ENCODE results near the gene ITFG2.

The ITFG2 gene

DNA sequence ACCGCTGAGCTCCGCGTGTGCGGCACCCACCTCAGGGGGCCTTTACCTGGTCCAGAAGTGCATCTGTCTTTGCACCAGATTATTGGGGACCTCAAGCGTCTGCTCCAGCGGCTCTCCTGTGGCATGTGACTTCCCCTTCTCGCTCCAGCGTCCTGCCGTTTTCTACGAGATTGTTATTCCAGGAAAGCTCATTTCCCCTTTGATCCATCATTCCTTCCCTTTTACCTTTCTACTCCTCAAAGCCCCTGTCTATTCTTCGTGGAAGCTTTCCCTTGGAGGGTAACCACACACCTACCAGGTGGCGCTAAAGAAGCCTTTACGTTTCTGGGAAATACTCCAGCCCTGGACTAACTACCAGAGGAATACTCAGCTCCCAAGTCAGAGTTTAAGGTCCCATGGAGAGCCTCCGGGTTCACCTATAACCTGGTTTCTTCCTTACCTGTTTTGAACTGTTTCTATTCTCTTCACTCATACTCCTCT lies 16.2 kb upstream of the ITFG2 start:
- WGBS = 14% methylated on average over 14 of the region's 14 CpGs
- H3K27ac ChIP-seq (ENCODE audit: low read depth, low read length) = no peak overlapping the region
- peaks cover 12% of the 10 kb centered on the region for H3K27me3 ChIP-seq (ENCODE audit: insufficient read depth, low read length)
- H3K4me3 ChIP-seq (ENCODE audit: low read length) = peak overlapping the region; percentile 76
- no peaks in the 10 kb centered on the region; the same call in 1 of the 2 replicates for H3K4me1 ChIP-seq (ENCODE audit: insufficient read depth, low read length)
- H3K9me3 ChIP-seq (ENCODE audit: insufficient read depth, low read depth, low read length) = no peaks in the 10 kb centered on the region
- peaks cover 49% of the 10 kb centered on the region for H3K36me3 ChIP-seq (ENCODE audit: insufficient read depth, low read length)
- peak overlapping the region; percentile 78 for H3K9ac ChIP-seq (ENCODE audit: low read depth, low read length)

DNA sequence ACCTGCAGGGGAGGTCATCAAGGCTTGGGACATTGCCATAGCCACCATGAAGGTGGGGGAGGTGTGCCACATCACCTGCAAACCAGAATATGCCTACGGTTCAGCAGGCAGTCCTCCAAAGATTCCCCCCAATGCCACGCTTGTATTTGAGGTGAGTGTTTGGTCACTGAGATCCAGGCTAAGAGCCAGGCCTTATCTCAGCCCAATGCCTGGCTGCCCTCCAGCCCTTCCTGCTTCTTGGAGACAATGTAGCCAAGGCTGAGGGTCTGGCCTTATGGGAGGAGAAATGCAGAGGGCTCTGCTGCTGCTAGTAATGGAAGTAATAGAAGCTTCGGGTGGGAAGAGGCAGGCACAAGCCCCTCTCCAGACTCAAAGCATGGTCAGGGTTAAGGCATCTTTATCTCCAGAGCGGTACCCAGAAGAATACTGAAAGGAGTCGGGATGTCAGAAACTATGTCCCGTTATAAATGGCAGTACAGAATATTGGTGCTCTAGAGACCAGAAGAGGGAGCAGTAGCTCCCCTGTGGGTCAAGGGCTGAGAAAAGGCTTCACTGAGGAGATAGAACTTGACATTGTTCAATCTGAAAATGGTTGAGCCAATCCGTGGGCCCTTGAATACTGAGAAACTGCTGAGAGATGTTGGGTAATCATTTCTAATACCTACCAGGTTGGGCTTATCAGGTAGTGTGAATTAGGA lies 14.6 kb upstream of the ITFG2 start:
- H3K27me3 ChIP-seq (ENCODE audit: insufficient read depth, low read length) = peaks cover 12% of the 10 kb centered on the region
- no peak overlapping the region for H3K4me3 ChIP-seq (ENCODE audit: low read length)
- no peaks in the 10 kb centered on the region; the same call in 1 of the 2 replicates for H3K4me1 ChIP-seq (ENCODE audit: insufficient read depth, low read length)
- no peak overlapping the region for H3K9ac ChIP-seq (ENCODE audit: low read depth, low read length)
- WGBS = 95% methylated on average over 7 of the region's 7 CpGs
- no peak overlapping the region for H3K27ac ChIP-seq (ENCODE audit: low read depth, low read length)
- no peaks in the 10 kb centered on the region for H3K9me3 ChIP-seq (ENCODE audit: insufficient read depth, low read depth, low read length)
- H3K36me3 ChIP-seq (ENCODE audit: insufficient read depth, low read length) = peaks cover 65% of the 10 kb centered on the region

DNA sequence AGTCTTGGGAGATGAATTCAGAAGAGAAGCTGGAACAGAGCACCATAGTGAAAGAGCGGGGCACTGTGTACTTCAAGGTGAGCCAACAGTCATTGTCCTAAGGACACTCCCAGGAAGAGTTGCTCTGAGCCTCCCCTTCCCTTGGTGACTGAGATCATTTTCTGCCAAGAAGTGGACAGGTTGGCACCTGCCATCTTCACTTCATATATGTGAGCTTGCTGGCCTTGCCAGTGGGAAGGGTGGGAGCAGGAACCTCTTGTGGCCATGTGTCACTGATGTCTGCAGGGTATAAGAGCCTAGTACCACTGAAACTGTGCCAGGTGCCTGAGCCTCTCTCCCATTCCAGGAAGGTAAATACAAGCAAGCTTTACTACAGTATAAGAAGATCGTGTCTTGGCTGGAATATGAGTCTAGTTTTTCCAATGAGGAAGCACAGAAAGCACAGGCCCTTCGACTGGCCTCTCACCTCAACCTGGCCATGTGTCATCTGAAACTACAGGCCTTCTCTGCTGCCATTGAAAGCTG lies 12.4 kb upstream of the ITFG2 start:
- H3K9me3 ChIP-seq (ENCODE audit: insufficient read depth, low read depth, low read length) = no peaks in the 10 kb centered on the region
- 96% methylated on average over 3 of the region's 3 CpGs for WGBS
- H3K36me3 ChIP-seq (ENCODE audit: insufficient read depth, low read length) = peaks cover 87% of the 10 kb centered on the region
- no peak overlapping the region for H3K4me3 ChIP-seq (ENCODE audit: low read length)
- no peak overlapping the region for H3K9ac ChIP-seq (ENCODE audit: low read depth, low read length)
- H3K4me1 ChIP-seq (ENCODE audit: insufficient read depth, low read length) = no peaks in the 10 kb centered on the region
- H3K27ac ChIP-seq (ENCODE audit: low read depth, low read length) = no peak overlapping the region
- no peaks in the 10 kb centered on the region for H3K27me3 ChIP-seq (ENCODE audit: insufficient read depth, low read length)

DNA sequence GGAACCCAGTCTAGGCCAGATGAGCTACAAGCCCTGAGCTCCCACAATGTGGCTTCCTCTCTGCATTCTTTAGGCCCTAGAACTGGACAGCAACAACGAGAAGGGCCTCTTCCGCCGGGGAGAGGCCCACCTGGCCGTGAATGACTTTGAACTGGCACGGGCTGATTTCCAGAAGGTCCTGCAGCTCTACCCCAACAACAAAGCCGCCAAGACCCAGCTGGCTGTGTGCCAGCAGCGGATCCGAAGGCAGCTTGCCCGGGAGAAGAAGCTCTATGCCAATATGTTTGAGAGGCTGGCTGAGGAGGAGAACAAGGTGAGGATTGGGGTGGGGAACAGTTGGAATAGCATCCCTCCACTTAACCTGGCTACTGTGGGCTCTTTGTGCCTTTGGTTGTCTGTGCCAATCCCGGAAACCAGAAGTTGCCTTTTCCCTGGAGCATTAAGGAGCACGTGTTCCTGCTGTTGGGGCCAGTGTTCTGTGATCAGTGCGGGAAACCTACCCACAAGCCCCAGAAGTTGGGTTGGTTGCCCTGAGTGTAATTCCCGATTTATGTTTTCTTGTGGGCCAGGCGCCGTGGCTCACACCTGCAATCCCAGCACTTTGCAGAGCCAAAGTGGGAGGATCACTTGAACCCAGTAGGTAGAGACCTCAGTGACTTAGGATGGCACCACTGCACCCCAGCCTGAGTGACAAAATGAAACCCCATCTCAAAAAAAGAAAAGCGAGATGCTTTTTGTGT lies 11.3 kb upstream of the ITFG2 start:
- no peaks in the 10 kb centered on the region for H3K9me3 ChIP-seq (ENCODE audit: insufficient read depth, low read depth, low read length)
- no peak overlapping the region for H3K9ac ChIP-seq (ENCODE audit: low read depth, low read length)
- no peaks in the 10 kb centered on the region for H3K4me1 ChIP-seq (ENCODE audit: insufficient read depth, low read length)
- H3K4me3 ChIP-seq (ENCODE audit: low read length) = no peak overlapping the region
- peaks cover 99% of the 10 kb centered on the region for H3K36me3 ChIP-seq (ENCODE audit: insufficient read depth, low read length)
- H3K27me3 ChIP-seq (ENCODE audit: insufficient read depth, low read length) = no peaks in the 10 kb centered on the region
- 95% methylated on average over 15 of the region's 16 CpGs for WGBS
- H3K27ac ChIP-seq (ENCODE audit: low read depth, low read length) = no peak overlapping the region

DNA sequence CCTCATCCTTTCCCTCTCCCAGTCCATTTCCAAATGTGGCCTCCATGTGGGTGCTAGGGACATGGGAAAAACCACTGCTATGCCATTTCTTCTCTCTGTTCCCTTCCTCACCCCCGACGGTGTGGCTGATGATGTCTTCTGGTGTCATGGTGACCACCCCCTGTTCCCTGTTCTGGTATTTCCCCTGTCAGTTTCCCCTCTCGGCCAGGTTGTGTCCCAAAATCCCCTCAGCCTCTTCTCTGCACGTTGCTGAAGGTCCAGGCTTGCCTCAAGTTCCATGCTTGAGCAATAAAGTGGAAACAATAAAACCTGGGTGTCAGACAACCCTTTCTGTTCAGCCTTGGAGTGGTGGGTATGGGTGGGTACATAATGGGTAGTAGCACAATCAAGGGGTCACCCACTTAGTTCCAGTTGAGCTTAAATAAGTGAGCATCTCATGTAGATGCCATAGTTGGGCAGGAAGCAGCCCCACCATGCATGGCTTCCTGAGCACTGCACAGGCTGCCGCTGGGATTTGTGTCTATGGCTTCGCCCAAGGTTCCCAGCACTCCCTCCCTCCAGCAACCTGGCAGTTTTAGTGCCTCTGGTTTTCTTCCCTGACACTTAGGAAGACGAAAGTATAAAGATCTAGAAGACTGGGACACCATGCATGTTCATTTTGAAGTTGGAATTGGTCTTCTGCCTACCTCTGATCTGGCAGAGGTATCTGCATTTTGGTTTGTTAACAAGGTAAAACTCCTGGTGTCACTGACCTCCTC lies 8.7 kb upstream of the ITFG2 start:
- Histone ChIP-seq H3K4me3 (ENCODE audit: low read length) (no peak overlapping the region), H3K9me3 (ENCODE audit: insufficient read depth, low read depth, low read length) (no peaks in the 10 kb centered on the region), H3K27ac (ENCODE audit: low read depth, low read length) (no peak overlapping the region), H3K27me3 (ENCODE audit: insufficient read depth, low read length) (no peaks in the 10 kb centered on the region), H3K36me3 (ENCODE audit: insufficient read depth, low read length) (peaks cover 74% of the 10 kb centered on the region), H3K4me1 (ENCODE audit: insufficient read depth, low read length) (no peaks in the 10 kb centered on the region), H3K9ac (ENCODE audit: low read depth, low read length) (no peak overlapping the region)
- 90% methylated on average over 7 of the region's 7 CpGs for WGBS

DNA sequence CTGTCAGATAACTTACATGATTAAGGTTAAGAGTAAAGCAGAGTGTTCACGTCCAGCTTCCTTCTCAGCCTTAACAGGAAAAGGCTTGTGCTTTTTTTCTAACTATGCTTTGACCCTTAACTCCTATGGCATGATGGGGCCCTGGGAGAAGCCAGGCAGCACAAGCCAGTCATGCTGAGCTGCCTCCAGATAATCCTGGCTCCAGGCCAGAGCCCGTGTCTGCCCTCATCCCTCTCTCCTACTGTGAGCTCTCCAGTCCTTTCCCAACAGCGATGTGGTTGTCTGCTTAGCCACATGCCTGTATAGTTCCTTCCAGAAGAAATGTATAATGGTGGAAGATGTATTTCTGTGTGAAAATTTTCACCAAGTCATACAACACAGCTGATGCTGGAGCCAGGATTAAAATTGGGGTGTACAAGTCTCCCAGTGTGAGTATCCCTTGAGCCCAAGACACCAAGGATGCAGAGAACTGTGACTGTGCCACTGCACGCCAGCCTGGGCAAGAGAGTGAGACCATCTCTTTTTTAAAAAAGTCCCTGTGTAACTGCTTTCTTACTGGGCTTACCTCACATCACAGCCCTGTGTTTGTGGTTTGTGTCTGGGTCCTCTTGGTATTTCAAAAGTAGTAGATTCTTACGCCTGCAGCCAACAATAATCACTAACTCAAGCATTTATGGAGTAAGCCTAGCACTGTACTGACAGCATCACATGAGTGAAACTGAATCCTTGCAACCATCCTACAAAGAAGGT lies 7.9 kb upstream of the ITFG2 start:
- H3K4me3 ChIP-seq (ENCODE audit: low read length) = no peak overlapping the region
- no peaks in the 10 kb centered on the region for H3K27me3 ChIP-seq (ENCODE audit: insufficient read depth, low read length)
- 82% methylated on average over 5 of the region's 5 CpGs for WGBS
- H3K9me3 ChIP-seq (ENCODE audit: insufficient read depth, low read depth, low read length) = no peaks in the 10 kb centered on the region
- peaks cover 66% of the 10 kb centered on the region for H3K36me3 ChIP-seq (ENCODE audit: insufficient read depth, low read length)
- H3K27ac ChIP-seq (ENCODE audit: low read depth, low read length) = no peak overlapping the region
- no peaks in the 10 kb centered on the region for H3K4me1 ChIP-seq (ENCODE audit: insufficient read depth, low read length)
- H3K9ac ChIP-seq (ENCODE audit: low read depth, low read length) = no peak overlapping the region

DNA sequence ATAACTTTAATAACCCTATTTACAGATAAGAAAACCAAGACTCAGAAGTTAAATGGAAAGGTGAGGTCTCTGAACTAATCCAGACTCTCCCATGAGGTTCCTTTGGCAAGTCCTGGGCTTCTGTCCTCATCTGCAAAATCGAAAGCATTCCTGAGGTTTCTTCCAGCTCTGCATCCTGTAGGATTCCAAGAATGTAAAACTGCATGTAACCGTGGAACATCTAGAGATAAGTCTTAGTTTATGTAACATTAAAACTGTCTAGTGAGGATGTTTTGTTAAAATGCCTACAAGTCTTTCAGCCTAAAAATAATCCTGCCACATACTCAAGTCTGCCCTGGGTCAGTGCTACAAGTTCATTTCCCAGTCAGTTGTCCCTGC lies 7.3 kb upstream of the ITFG2 start:
- 89% methylated on average over 2 of the region's 2 CpGs for WGBS
- no peak overlapping the region for H3K4me3 ChIP-seq (ENCODE audit: low read length)
- H3K9ac ChIP-seq (ENCODE audit: low read depth, low read length) = no peak overlapping the region
- H3K27ac ChIP-seq (ENCODE audit: low read depth, low read length) = no peak overlapping the region
- H3K36me3 ChIP-seq (ENCODE audit: insufficient read depth, low read length) = peaks cover 60% of the 10 kb centered on the region
- H3K4me1 ChIP-seq (ENCODE audit: insufficient read depth, low read length) = no peaks in the 10 kb centered on the region
- no peaks in the 10 kb centered on the region for H3K27me3 ChIP-seq (ENCODE audit: insufficient read depth, low read length)
- H3K9me3 ChIP-seq (ENCODE audit: insufficient read depth, low read depth, low read length) = no peaks in the 10 kb centered on the region

DNA sequence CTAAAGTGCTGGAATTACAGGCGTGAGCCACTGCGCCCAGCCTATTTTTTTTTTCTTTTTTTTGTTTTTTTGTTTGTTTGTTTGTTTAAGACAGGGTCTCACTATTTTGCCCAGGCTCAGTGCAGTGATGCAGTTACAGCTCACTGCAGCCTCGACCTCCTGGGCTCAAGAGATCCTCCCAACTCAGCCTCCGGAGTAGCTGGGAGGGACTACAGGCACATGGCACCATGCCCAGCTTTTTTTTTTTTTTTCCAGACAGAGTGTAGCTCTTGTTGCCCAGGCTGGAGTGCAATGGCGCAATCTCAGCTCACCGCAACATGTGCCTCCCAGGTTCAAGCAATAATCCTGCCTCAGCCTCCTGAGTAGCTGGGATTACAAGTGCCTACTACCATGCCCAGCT lies 5.8 kb upstream of the ITFG2 start:
- H3K9me3 ChIP-seq (ENCODE audit: insufficient read depth, low read depth, low read length) = no peaks in the 10 kb centered on the region
- no peaks in the 10 kb centered on the region for H3K27me3 ChIP-seq (ENCODE audit: insufficient read depth, low read length)
- no peak overlapping the region for H3K27ac ChIP-seq (ENCODE audit: low read depth, low read length)
- H3K4me1 ChIP-seq (ENCODE audit: insufficient read depth, low read length) = peaks cover 2% of the 10 kb centered on the region; the same call in 1 of the 2 replicates
- H3K36me3 ChIP-seq (ENCODE audit: insufficient read depth, low read length) = peaks cover 45% of the 10 kb centered on the region
- H3K9ac ChIP-seq (ENCODE audit: low read depth, low read length) = no peak overlapping the region
- whole genome bisulfite sequencing = 96% methylated on average over 6 of the region's 6 CpGs
- no peak overlapping the region for H3K4me3 ChIP-seq (ENCODE audit: low read length)

DNA sequence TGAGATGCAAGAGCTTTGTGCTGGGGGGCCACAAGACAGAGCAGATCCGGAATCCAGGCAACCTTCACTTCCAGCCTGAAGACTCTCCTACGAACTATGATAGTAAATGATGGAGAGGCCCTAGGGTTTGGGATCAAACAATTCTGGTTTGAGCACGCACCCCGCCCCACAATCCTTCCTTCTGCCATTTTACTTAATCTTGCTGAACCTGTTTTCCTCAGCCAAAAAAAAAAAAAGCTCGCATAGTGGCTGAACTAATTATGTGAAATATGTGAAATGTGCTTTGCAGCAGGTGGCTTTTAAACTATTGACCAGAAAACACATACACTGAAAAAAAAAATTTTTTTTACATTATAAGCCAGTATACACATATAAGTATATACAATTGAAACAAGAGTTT lies 667 bp upstream of the ITFG2 start:
- H3K36me3 ChIP-seq (ENCODE audit: insufficient read depth, low read length) = no peaks in the 10 kb centered on the region
- H3K9ac ChIP-seq (ENCODE audit: low read depth, low read length) = no peak overlapping the region
- H3K9me3 ChIP-seq (ENCODE audit: insufficient read depth, low read depth, low read length) = no peaks in the 10 kb centered on the region
- H3K4me1 ChIP-seq (ENCODE audit: insufficient read depth, low read length) = peaks cover 7% of the 10 kb centered on the region
- no peaks in the 10 kb centered on the region for H3K27me3 ChIP-seq (ENCODE audit: insufficient read depth, low read length)
- WGBS = 100% methylated on average over 2 of the region's 5 CpGs
- H3K27ac ChIP-seq (ENCODE audit: low read depth, low read length) = no peak overlapping the region
- H3K4me3 ChIP-seq (ENCODE audit: low read length) = peak overlapping the region; percentile 94; the same call in 1 of the 2 replicates

DNA sequence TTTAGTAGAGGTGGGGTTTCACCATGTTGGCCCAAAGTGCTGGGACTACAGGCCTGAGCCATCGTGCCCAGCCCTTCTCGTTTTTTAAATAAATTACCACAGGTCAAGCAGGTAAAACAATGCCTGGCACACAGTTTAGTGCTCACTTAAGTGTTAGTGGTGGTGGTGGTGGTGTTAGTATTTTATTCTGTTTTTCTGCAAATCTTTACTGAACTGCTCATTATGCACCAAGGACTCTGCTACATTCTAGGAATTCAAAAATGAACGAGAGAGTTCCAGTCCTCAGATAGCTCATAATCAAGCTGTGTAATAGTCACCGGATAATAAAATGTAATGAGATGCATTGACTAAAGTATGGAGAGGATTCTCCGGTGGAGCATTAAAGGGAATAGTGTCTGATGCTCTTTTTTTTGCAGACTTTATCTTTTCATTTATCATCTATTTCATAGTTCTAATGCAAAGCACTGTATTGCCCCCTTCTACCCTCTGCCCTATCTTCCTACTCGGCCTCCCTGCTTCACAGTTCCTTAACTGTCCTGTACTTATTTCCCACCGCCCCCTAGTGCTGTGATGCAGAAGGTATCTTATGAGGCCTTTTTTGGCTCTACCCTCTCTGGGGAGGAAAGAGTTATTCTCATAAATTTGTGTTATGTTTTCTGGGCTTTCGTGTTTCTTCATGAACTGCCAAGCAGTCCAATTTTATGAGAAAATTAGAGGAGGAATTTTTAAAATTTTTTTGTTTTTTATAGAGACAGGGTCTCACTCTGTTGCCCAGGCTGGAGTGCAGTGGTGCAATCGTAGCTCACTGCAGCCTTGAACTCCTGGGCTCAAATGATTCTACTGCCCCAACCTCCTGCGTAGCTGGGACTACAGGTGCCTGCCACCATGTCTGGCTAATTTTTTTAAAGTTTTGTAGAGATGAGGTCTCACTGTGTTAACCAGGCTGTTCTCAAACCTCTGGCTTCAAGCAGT lies 1.0 kb downstream of the ITFG2 start:
- peaks cover 15% of the 10 kb centered on the region for H3K36me3 ChIP-seq (ENCODE audit: insufficient read depth, low read length)
- H3K4me3 ChIP-seq (ENCODE audit: low read length) = peak overlapping the region; percentile 94
- WGBS = 27% methylated on average over 9 of the region's 10 CpGs
- no peaks in the 10 kb centered on the region for H3K9me3 ChIP-seq (ENCODE audit: insufficient read depth, low read depth, low read length)
- peak overlapping the region; percentile 99 for H3K9ac ChIP-seq (ENCODE audit: low read depth, low read length)
- peaks cover 7% of the 10 kb centered on the region for H3K4me1 ChIP-seq (ENCODE audit: insufficient read depth, low read length)
- peak overlapping the region; percentile 97 for H3K27ac ChIP-seq (ENCODE audit: low read depth, low read length)
- no peaks in the 10 kb centered on the region for H3K27me3 ChIP-seq (ENCODE audit: insufficient read depth, low read length)
